CD14-positive monocyte (primary cell): Measurements from ENCODE around the gene ZBTB22. TPM values are rescaled to one million over a fixed set of nuclear protein-coding genes. Genes with fewer than 3 reads are reported as not detected.
"Not testable (repeated sequence)": the region's sequence is repeated elsewhere in the genome, so short reads cannot be mapped to it uniquely, and the experiment has no call there.

Experiments
- DNase-seq, 3 donors: peaks; one replicate each; pipeline ENCODE4 v3.0.0-alpha.2; 2011 to 2022
- H2AFZ ChIP-seq: 2 replicates; pipeline ENCODE4 v1.6.0; 2012; ENCODE audit warnings: mild to moderate bottlenecking, low read depth, low read length, inconsistent platforms; ENCODE audit not compliant: insufficient read depth, poor library complexity, severe bottlenecking
- H3K27ac ChIP-seq, 2 donors: 1 replicate in 1 of 2; 2 replicates in 1 of 2; pipeline ENCODE4 v1.5.1; 2012 to 2013; ENCODE audit warnings: low read length in 2 of 2, control low read depth in 1 of 2, inconsistent platforms in 1 of 2, low read depth in 1 of 2, mild to moderate bottlenecking in 1 of 2
- H3K27me3 ChIP-seq, 2 donors: one replicate each; pipeline versions ENCODE4 v1.6.0 to v1.6.1; 2011 to 2013; ENCODE audit warnings: low read length in 2 of 2; ENCODE audit not compliant: control insufficient read depth in 2 of 2, insufficient read depth in 2 of 2
- H3K36me3 ChIP-seq, 2 donors: replicated peaks in 1 of 2; 1 replicate in 1 of 2; 2 replicates in 1 of 2; pipeline versions ENCODE4 v1.5.1 to v1.6.1; 2012 to 2013; ENCODE audit warnings: low read length in 2 of 2, control low read depth in 1 of 2, inconsistent platforms in 1 of 2, mild to moderate bottlenecking in 1 of 2; ENCODE audit not compliant: insufficient read depth in 2 of 2, control insufficient read depth in 1 of 2
- H3K4me1 ChIP-seq, 2 donors: 1 replicate in 1 of 2; 2 replicates in 1 of 2; pipeline versions ENCODE4 v1.5.1 to v1.6.1; 2012 to 2013; ENCODE audit warnings: low read length in 2 of 2, control low read depth in 1 of 2, inconsistent platforms in 1 of 2, mild to moderate bottlenecking in 1 of 2, moderate library complexity in 1 of 2; ENCODE audit not compliant: insufficient read depth in 2 of 2, control insufficient read depth in 1 of 2
- H3K4me2 ChIP-seq: replicated peaks from 2 replicates; pipeline ENCODE3; 2012; ENCODE audit warnings: low read length, moderate library complexity, mild to moderate bottlenecking; ENCODE audit not compliant: poor library complexity, severe bottlenecking; ENCODE audit errors: extremely low read depth
- H3K4me3 ChIP-seq, 3 experiments: fragments of 200-600 bp in 1 of 3; sonication (generic) in 1 of 3; replicated peaks in 1 of 3; 1 replicate in 2 of 3; 2 replicates in 1 of 3; pipeline ENCODE4 v1.5.1; 2011 to 2013; ENCODE audit warnings: low read length in 3 of 3, mild to moderate bottlenecking in 3 of 3, control low read depth in 2 of 3, low read depth in 2 of 3, inconsistent platforms in 1 of 3, moderate library complexity in 1 of 3
- H3K79me2 ChIP-seq: 2 replicates; pipeline ENCODE4 v1.6.0; 2012; ENCODE audit warnings: mild to moderate bottlenecking, control low read depth, inconsistent platforms, low read length, moderate library complexity; ENCODE audit not compliant: insufficient read depth
- H3K9ac ChIP-seq: 2 replicates; pipeline ENCODE4 v1.6.0; 2017; ENCODE audit warnings: low read length, mild to moderate bottlenecking; ENCODE audit not compliant: insufficient read depth, poor library complexity, severe bottlenecking
- H3K9me3 ChIP-seq, 2 donors: replicated peaks in 1 of 2; 1 replicate in 1 of 2; 2 replicates in 1 of 2; pipeline versions ENCODE4 v1.5.1 to v1.6.1; 2012 to 2013; ENCODE audit warnings: low read length in 2 of 2, control low read depth in 1 of 2; ENCODE audit not compliant: control insufficient read depth in 1 of 2, insufficient read depth in 1 of 2
- H4K20me1 ChIP-seq: 2 replicates; pipeline ENCODE4 v1.6.0; 2012; ENCODE audit warnings: mild to moderate bottlenecking, low read length, control low read depth, moderate library complexity; ENCODE audit not compliant: insufficient read depth
- H3K27ac Mint-ChIP-seq, 7 donors: one replicate each; pipeline ENCODE4 v1.8.0; 2020; ENCODE audit warnings: mild to moderate bottlenecking in 7 of 7, mixed read lengths in 7 of 7, moderate library complexity in 6 of 7, inconsistent platforms in 2 of 7
- H3K27me3 Mint-ChIP-seq, 3 donors: one replicate each; pipeline ENCODE4 v1.8.0; 2021 to 2022; ENCODE audit warnings: low read depth in 3 of 3, mild to moderate bottlenecking in 3 of 3, mixed read lengths in 3 of 3, moderate library complexity in 3 of 3, inconsistent platforms in 1 of 3
- H3K36me3 Mint-ChIP-seq, 2 donors: one replicate each; pipeline ENCODE4 v1.8.0; 2020; ENCODE audit warnings: mixed read lengths in 2 of 2, inconsistent platforms in 1 of 2, mild to moderate bottlenecking in 1 of 2
- H3K4me1 Mint-ChIP-seq: one replicate; pipeline ENCODE4 v1.8.0; 2020; ENCODE audit warnings: mild to moderate bottlenecking, mixed read lengths
- H3K4me3 Mint-ChIP-seq, 2 donors: one replicate each; pipeline ENCODE4 v1.8.0; 2020; ENCODE audit warnings: mild to moderate bottlenecking in 2 of 2, mixed read lengths in 2 of 2, moderate library complexity in 1 of 2
- H3K9me3 Mint-ChIP-seq, 7 donors: one replicate each; pipeline ENCODE4 v1.8.0; 2020 to 2022; ENCODE audit warnings: mixed read lengths in 7 of 7, mild to moderate bottlenecking in 6 of 7, moderate library complexity in 6 of 7, inconsistent platforms in 2 of 7
- WGBS: methylation state at CpG from one replicate; pipeline ENCODE4 v1.1.5; 2013; ENCODE audit warnings: missing lambda C conversion rate; ENCODE audit not compliant: insufficient coverage; 5-methylcytosine and 5-hydroxymethylcytosine counted together
- intact Hi-C, 2 donors: fragments of 100-400 bp; cut with micrococcal nuclease; formaldehyde crosslinking; loops; one replicate each; pipeline versions ENCODE4 v1.15.0 to v1.15.1; 2023
- polyA plus RNA-seq, 3 donors: library from polyadenylated mRNA; depleted of rRNA in 1 of 3; unstranded in 2 of 3; stranded (reverse) in 1 of 3; fragments of 300-500 nt in 2 of 3; fragments of >200 nt in 1 of 3; fragmentation: Illumina TruSeq in 2 of 3; gene quantifications; 1 replicate in 2 of 3; 2 replicates in 1 of 3; pipeline ENCODE4 v1.2.3, GENCODE V29; 2012 to 2021
- TF ChIP-seq, protein P1 (sequence below): fragments of 200-600 bp; IDR thresholded peaks from one replicate; pipeline ENCODE4 v1.8.0; 2022; ENCODE audit warnings: antibody characterized with exemption, mild to moderate bottlenecking

The ZBTB22 gene
- polyA plus RNA-seq, 3 donors, result 12.2 to 16.5 (median 16.1) TPM

DNA sequence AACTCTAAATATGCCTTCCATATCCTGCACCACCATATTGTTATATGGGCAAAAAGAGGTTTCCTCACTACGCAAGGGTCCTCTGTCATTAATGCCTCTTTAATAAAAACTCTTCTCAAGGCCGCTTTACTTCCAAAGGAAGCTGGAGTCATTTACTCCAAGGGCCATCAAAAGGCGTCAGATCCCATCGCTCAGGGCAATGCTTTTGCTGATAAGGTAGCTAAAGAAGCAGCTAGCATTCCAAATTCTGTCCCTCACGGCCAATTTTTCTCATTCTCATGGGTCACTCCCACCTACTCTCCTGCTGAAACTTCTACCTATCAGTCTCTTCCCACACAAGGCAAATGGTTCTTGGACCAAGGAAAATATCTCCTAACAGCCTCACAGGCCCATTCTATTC is 30.3 kb upstream of the ZBTB22 start:
- H4K20me1 ChIP-seq, result no peaks in the 10 kb centered on the region
- Mint-ChIP-seq H3K36me3 (no peaks in the 10 kb centered on the region), H3K4me1 (peaks cover 12% of the 10 kb centered on the region), H3K27me3 (peaks cover 3 to 10% (median 9%) of the 10 kb centered on the region in 3 donors), H3K9me3 (no peaks in the 10 kb centered on the region), H3K4me3 (no peak overlapping the region), H3K27ac (no peak overlapping the region)
- H3K36me3 ChIP-seq, result no peaks in the 10 kb centered on the region
- H3K4me3 ChIP-seq, result no peak overlapping the region
- H3K9ac ChIP-seq, result no peak overlapping the region
- H3K4me1 ChIP-seq, result peaks cover 10 to 11% of the 10 kb centered on the region in 2 donors
- H3K27me3 ChIP-seq, result no peaks in the 10 kb centered on the region
- 100% methylated on average over 2 of the region's 5 CpGs for WGBS
- H3K27ac ChIP-seq, result no peak overlapping the region
- H2AFZ ChIP-seq, result no peak overlapping the region
- TF ChIP-seq, protein P1, sequence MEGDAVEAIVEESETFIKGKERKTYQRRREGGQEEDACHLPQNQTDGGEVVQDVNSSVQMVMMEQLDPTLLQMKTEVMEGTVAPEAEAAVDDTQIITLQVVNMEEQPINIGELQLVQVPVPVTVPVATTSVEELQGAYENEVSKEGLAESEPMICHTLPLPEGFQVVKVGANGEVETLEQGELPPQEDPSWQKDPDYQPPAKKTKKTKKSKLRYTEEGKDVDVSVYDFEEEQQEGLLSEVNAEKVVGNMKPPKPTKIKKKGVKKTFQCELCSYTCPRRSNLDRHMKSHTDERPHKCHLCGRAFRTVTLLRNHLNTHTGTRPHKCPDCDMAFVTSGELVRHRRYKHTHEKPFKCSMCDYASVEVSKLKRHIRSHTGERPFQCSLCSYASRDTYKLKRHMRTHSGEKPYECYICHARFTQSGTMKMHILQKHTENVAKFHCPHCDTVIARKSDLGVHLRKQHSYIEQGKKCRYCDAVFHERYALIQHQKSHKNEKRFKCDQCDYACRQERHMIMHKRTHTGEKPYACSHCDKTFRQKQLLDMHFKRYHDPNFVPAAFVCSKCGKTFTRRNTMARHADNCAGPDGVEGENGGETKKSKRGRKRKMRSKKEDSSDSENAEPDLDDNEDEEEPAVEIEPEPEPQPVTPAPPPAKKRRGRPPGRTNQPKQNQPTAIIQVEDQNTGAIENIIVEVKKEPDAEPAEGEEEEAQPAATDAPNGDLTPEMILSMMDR, result no peak
- H3K4me2 ChIP-seq, result no peak overlapping the region
- no peaks in the 10 kb centered on the region for H3K79me2 ChIP-seq
- intact Hi-C loops, result no loop called here
- DNase-seq, result no peak
- H3K9me3 ChIP-seq, result no peaks in the 10 kb centered on the region

- H3K27ac Mint-ChIP-seq, H3K4me2 ChIP-seq, intact Hi-C loops, H2AFZ ChIP-seq, H3K9me3 Mint-ChIP-seq, H3K9ac ChIP-seq, H3K4me3 Mint-ChIP-seq, DNase-seq, H3K4me3 ChIP-seq, H3K36me3 ChIP-seq, H4K20me1 ChIP-seq, H3K79me2 ChIP-seq, H3K27me3 ChIP-seq, H3K27ac ChIP-seq, H3K9me3 ChIP-seq, H3K27me3 Mint-ChIP-seq, H3K36me3 Mint-ChIP-seq: not testable (repeated sequence)
- peaks cover 10 to 11% of the 10 kb centered on the region in 2 donors for H3K4me1 ChIP-seq
- peaks cover 12% of the 10 kb centered on the region for H3K4me1 Mint-ChIP-seq
- 97% methylated on average over 5 of the region's 5 CpGs for WGBS
Measured at GRCh38 chr6:33346972-33347371, 29.4 kb upstream of the ZBTB22 start.
